CD4-positive, alpha-beta T cell treated with Interferon gamma for 1 hour (primary cell): ENCODE results near the gene C2CD4B.
A peak's percentile ranks its signal among the peaks of the same experiment; 100 is the strongest.

ENCODE experiments used
- DNase-seq: peaks from one replicate; pipeline ENCODE4 v3.0.0-alpha.2; 2020

C2CD4B gene

DNA sequence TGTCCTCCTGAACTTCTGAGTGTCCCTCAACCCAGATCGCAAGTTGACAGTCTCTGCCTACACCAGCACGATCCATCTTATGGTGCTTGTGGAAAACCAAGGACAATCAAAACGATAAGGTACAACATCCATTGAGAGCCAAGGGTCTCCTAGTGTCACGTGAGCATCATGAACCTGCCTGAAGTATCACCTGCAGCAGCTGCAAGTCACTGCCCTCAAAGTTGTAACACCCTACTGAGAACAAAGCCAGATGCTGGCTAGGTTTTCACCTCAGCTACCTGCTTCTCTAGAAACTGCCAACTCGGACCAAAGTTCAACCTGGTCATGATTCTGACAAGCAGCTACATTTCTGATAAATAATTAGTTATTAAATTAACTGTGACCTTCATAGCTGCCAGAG, 17.5 kb downstream of the C2CD4B start:
- no peak for DNase-seq

DNA sequence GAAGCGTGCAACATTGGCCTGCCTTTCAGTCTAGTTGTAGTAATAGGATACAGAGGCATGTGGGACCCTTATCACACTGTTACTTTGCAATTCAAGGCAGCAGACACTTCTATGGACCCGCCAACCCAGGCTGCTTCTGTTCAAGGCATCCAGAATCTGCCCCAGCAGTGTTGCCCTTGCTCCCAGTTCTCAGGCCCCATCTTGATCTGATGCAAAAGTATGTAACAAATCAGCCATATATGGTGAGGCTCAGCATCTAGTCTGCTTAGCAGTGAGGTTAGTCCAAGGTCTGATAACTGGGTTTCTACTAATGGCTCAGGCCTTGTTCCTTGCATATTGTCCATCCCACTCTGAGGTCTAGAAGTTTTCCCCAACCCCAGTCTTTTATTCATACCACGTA, 17.9 kb downstream of the C2CD4B start:
- DNase-seq, result no peak

DNA sequence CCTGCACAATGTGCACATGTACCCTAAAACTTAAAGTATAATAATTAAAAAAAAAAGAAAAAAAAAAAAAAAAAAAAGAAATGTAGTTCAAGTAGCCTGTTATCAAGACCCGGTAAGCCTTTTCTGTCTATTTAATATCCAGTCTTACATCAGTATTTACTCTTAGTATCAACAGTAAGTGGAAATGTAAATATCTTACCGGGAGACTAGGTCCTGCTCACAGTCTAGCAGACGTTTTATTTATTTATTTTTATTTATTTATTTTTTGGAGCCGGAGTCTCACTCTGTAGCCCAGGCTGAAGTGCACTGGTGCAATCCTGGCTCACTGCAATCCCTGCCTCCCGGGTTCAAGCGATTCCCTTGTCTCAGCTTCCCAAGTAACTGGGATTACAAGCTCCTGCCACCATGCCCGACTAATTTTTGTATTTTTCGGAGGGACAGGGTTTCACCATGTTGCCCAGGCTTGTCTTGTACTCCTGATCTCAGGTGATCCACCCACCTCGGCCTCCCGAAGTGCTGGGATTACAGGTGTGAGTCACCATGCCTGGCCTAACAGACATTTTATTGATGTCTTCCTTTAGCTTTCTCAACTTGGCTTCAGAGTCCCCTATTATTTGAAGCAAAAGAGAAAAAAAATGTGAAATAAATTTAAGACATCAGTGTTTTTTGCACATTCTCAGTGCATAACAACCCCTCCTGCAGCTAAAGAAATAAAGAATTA, 19.9 kb downstream of the C2CD4B start:
- no peak for DNase-seq

DNA sequence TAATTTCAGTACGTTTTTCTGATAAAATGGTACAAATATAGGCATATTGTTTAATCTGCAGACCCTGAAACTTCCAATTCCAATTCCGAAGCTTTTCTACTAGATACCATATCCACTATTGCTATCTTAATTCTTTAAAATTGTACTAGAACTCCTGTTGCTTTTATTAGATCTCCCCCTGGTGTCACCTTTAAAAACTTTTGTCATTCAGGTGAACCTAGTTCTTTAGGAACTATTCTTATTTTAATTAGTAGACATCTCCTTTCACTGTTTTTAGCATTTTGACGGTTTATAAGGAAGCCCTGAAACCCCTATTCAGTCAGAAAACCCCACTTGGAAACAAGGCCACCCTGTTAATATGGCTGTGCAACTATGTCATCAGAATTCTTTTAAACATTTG, 22.3 kb downstream of the C2CD4B start:
- no peak for DNase-seq

DNA sequence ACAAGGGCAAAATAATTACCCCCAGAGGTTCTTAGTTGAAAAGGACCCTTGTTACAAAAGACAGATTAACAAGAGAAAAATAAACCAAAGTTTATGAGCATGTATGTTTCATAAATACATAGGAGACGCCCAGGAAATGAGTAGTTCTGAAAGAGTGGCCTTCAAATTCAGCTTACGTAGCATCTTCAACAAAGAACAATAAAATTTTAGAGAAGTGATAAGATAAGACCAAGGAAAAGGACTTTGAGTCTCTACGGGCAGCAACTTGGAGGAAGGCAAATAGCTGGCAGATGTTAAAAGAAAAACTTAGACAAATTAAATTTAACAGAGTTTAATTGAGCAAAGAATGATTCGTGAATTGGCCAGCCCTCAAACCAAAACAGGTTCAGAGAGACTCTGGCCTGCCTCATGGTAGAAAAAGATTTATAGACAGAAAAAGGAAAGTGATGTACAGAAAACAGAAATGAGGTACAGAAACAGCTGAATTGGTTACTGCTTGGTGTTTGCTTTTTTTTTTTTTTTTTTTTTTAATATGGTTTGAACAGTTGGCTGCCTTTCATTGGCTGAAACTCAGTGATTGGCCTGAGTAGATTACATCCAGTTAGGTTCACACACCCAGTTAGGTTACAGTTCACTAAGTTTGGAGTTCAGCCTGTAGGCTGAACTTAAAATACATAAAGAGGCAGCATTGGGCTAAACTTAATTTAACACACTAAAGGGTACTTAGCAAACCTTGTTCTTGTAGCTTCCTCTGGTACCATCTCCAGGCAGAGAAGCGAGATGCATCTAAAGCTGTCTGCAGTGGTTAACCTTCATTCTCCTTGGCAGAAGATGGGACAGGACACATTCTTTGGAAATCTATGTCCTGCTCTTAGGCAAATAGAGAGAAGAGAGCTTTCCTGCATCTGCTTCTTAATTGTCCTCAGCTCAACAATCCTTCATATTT, 23.2 kb downstream of the C2CD4B start:
- DNase-seq, result no peak

DNA sequence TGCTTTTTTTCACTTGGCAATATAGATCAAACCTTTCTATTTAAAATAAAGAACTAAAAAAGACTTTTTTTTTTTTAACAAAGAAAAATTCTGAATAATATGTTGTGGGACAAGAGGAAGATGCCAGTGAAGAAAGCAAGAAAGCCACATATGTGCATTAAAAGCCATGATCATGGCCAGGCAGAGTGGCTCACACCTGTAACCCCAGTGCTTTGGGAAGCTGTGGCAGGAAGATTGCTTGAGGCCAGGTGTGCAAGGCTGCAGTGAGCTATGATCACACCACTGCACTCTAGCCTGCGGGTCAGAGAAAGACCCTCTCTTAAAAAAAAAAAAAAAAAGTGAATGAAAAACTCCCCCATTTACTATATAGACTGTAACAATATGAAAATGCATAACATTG, 23.9 kb downstream of the C2CD4B start:
- DNase-seq, result no peak

DNA sequence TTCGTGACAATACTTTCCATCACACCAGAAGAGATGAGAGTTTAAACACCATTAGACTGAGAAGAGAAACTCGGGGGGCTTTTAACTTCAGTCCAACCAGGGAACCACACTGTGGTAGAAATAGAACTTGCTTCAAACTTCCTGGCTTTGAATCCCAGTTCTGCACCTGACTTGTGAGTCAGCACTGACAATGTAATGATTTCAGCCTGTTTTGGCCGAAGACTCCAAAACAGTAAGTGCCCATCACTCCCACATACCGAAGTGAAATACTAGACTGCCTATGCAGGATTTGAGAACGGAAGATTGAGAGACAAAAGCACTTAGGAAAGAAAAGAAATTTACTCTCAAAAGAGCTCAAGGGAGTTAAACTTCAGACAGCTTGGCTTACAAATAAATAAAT, 27.0 kb downstream of the C2CD4B start:
- no peak for DNase-seq

DNA sequence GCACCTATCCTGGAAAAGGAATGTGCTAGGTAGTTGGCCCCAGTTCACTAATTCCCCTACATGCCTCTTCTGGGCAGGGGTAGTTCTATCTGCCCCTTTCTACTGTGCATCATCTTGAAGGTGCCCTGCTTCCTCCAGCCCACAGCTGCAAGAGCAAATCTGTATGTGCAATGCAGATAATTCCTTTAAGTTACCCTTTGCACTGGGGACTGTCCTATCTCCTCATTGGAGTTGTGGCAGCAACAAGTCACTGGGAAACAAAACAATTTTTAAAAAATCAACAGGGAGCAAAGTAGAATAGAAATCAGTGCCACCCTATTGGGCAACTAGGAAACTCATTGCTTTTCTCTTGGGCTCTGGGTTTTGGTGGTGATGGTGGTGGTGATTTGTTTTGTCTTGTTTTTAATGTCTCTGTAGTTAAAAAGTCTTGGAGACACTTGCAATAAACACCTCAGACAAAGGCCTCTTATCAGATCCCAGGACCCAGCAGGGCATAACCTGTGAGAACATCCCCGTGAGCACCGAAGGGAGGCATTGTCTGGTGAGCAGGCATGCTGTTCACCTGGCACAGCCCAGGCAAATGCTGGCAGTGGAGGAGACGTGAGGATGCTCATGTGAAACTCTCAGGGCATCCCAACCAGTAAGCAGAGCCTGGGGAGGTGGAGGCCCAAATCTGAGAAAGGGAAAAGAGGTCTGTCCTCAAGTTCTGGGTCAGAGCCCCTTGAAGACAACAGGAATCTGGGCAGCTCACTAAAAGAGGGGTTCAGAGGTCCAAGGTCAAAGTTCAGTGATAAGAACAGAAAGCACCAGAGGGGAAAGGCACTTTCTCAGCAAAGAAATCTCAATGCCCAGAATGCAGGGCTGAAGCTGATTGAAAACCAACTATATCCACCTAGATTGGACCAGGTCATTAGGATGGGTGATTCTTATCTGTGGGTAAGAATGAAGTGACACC, 27.9 kb downstream of the C2CD4B start:
- DNase-seq, result no peak

DNA sequence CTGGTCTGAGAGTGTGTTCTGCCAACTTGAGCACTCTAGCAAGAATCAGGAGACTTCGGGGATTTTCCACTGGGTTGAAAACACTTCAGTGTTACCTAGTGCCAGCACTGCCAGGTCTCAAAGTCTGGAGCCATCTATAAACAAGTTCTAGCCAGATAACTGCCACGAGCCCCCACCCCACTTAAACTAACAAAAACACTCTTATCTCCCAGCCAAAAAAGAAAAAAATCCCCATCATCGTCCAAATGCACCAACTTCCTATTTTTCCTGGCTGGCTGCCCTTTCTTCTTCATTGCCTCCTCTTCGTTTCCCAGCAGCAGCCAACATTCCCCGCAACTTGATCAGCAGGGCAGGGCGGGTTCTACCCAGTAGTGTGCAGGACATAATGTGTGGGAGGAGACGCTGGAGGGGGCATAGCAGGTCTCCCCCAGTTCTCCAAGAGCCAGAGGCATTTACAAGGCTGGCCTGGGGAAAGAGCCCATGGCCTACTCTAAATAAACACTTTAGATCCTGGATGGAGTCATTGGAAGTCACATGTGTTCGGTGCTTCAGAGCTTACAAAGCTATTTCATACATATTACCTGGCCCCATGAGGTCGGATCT, 29.5 kb downstream of the C2CD4B start:
- no peak for DNase-seq

DNA sequence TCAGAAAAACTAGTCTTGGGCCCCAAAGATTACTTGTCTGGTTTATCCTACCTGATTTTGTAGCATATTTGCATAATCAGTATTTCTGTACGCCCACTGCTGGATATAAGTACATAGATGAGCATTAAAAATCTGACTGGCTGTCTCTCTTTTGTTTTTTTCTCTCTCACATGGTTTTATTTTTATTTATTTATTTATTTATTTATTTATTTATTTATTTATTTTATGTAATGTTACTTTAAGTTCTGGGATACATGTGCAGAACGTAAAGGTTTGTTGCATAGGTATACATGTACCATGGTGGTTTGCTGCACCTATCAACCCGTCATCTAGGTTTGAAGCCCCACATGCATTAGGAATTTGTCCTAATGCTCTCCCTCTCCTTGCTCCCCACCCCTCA, 31.9 kb downstream of the C2CD4B start:
- no peak for DNase-seq

DNA sequence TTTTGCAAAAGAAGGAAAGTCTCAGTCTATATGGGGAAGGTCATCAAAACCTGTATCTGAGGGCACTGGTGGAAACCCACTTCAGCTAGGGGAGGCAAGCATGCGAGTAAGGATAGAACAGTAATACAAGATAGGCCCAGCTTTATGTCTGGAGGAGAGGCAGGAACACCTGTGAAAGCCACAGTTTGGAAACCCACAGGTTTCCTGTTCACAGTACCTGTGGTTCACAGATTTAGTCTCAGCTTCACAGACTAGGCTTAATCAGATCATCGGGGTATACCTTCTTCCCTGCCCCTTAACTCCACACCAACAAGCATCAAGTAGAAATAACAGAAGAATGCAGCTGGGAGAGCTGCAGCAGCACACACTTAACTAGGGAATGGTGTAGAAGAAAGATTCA, 36.2 kb downstream of the C2CD4B start:
- DNase-seq, result no peak

DNA sequence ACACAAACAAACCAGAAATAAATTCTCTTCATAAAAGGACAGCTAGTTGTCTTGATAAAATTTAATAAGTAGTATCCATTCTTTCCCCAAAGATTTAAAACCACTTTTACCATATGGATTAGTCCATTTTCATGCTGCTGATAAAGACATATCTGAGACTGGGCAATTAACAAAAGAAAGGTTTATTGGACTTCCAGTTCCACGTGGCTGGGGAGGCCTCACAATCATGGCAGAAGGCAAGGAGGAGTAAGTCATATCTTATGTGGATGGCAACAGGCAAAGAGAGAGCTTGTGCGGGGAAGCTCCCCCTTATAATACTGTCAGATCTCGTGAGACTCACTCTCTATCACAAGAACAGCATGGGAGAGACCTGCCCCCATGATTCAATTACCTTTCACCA, 38.7 kb downstream of the C2CD4B start:
- DNase-seq, result no peak

DNA sequence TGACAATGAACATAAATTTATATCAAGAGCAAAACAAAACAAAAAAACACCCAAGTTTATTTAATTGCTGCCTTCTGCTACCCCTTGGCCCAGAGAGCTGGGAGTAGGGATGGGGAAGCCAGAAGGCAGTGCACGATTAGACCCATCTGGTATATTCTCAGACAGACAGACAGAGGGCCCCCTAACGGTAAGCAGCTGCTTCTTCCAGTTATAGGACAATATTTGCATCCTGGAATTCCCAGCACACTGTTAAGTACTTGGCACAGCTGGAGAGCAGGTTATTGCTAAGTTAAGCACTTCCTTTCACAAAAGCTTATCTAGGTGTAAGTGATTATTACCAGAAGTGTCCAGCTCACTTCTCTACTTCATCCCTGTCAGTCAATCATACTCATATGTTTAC, 39.3 kb downstream of the C2CD4B start:
- no peak for DNase-seq

DNA sequence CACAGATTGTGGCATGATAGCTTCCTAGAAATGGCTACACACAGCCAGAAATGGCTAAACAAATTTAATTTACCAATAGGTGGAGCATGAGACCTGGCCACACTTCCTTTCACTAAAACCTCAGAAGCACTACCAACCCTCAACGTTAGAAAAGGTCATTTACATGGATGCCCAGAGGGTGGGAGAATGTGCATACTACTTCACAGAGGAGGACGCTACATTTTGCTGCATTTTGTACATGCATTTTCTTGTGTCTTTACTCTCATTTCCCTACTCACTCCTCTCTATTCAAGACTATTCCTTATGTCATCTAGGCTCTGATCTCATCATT, 40.1 kb downstream of the C2CD4B start:
- DNase-seq, result no peak

DNA sequence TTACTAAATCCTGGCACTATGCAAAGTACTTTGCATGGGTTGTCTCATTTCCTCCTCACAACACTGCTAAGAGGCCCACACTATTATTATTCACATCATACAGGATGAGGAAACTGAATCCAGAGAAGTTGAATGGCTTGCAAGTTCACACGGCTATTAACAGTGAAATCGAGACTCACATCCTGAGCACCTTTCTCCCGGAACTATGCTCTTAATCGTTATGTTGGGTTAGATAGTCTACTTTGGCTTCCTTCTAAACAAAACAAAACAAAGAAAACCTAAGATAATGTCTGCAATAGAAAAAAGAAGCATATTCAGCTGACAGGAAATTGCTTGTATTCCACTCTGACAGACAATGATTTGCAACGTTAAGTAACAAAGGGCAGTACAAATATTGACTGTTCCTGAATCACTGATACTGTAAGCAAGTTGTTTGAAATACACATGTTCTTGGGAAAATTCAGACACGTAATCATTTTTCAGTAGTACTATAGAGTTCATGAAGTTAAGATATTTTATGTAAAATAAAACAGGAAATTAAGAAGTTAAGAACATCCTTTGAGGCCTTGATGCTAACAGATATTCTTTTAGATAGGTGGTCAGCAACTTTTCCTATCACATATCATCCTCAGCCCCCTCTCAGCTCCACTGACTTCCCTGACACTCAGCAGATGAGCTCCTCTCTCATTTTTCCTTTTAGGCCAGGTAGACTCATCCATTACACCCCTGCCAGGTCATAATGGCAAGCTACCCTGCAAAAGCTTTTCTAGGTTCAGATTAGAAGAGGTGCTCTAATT, 40.7 kb downstream of the C2CD4B start:
- no peak for DNase-seq

DNA sequence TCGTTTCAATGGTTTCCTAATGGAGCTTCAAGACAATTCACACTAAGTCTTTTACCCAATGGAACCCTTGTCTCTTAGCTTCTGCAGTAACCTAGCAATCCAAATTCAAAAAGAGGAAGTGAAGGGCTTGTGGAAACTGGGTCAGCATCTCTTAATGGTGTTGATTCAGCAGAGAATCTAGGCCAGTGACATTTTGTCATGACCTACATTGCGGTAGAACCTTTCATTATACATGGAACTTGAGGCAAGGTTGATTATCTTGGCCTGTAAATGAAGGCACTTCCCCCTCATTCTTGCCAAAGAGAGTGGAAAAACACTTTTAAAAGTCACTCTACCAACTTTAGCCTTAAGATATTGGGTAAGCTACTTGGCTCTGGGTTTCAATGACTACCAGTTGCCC, 42.8 kb downstream of the C2CD4B start:
- no peak for DNase-seq

DNA sequence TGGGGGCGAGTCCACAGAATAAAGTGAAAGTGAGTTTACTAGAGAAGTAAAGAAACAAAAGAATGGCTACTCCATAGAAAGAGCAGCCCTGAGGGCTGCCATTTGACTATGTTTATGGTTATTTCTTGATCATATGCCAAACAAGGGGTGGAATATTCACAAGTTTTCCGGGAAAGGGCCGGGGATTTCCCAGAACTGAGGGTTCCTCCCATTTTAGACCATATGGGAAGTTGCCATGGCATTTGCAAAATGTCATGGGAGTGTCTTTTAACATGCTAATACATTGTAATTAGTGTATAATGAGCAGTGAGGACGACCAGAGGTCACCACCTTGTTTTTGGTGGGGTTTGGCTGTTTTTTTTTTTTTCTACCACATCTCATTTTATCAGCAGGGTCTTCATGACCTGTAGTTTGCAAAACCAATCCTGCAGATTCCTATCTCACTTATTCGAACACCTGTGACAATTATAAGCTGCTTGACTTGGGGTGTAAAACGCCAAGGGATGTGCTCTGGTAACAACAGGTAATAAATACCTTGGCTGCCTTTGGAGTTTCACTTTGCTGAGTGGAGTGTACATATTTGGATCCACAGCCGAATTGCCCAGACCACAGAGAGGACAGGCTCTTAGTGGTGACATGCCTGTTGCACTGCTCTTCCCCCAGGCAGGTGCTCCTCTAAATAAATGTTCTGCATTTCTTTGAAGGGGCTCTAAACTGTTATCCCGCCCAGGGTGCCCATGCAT, 43.6 kb downstream of the C2CD4B start:
- DNase-seq, result no peak

DNA sequence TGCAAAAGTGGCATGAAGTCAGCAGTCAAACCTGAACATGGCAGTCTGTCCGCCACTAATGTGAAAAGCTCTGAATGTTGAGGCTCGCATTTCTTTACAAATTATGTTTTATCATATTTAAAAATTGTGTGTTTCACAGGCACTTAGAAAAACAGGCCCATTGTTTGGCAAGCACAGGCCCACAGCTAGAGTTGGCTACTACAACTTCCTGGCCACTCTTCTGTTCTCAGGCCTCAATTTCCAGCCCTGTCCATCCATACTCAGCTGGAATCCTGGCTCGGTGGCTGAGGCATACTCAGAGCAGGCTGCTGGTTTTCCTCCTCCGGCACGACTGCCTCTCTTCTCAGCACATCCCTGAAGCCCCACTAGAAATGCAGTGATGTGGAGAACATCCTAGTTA, 44.3 kb downstream of the C2CD4B start:
- DNase-seq, result no peak

DNA sequence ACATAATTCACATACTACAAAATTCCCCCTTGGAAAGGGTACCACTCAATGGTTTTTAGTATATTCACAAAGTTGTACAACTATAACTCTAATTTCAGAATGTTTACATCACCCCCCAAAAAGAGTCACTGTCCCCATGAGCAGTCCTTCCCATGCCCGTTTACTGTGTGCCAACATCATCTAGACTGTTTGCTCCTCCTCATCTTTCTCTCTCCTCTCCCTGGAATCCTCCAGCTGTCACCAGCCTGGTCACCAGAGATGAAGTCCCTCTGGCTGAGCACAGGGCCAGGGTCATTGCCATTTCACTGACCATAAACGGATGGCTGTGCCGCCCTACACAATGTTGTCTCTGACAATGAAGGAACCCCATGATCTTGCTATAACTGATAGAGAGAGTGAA, 45.2 kb downstream of the C2CD4B start:
- no peak for DNase-seq

DNA sequence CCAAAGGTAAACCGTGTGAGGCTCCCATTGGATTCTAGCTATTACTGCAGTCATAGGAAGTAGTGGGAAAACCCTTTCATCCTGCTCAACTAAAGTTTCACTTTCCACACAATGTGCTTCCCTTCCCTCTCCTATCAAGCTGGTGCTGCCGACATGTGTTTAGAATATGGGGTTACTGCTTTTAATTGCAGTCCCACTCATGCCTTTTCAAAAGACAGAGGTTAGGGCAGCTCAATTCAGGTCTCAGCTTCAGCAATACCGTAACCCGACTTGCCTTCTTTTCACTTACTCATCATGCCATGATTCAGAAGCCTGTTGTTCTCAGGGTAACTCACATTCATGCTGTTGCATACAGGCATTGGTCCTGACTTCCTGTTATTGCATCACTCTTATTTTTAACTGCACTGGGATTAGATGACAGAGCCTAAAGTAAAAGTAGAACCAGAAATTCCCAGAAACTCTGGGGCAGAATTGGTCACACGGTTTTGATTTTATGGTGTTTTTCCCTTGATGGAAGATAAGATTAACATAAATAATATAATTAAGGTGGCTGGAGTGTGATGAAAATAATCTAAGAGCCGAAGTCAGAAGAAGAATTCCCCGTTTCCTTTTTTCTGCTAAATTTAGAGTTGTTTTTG, 45.7 kb downstream of the C2CD4B start:
- peak; percentile 3 for DNase-seq
